ENCODE data around the gene ZNF2.

DNA sequence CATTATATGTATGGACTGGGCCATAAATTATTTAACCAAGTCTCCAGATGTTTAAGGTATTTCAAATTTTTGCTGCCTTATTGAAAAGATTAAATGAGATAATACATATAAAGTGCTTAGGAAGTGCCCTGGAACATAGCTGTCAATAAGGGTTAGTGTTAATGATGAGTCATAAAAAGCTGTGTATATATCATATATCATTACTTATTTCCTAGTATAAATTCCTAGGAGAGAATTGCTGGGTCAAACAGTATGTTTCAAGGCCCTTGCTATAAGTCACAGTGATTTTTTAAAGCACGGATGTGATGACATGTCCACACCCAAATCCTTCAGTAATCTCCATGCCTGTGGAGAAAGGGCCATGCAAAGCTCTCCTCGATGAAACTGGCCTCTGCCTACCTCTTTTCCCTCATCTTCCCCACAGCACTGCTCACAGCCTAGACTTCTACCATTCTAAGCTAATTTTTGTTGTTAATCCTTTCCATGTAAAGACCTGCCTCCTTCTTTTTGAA is 8.5 kb downstream of the ZNF2 start:
- TF ChIP-seq, protein P1, sequence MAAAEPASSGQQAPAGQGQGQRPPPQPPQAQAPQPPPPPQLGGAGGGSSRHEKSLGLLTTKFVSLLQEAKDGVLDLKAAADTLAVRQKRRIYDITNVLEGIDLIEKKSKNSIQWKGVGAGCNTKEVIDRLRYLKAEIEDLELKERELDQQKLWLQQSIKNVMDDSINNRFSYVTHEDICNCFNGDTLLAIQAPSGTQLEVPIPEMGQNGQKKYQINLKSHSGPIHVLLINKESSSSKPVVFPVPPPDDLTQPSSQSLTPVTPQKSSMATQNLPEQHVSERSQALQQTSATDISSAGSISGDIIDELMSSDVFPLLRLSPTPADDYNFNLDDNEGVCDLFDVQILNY (CRISPR knock-in tag; IDR thresholded peaks at IDR 0.05) = no peak
- TF ChIP-seq ZBTB21 (CRISPR knock-in tag; IDR thresholded peaks at IDR 0.05; ENCODE audit: borderline replicate concordance) (no peak), TEAD1 (CRISPR knock-in tag; IDR thresholded peaks at IDR 0.05) (no peak), ZNF416 (CRISPR knock-in tag; IDR thresholded peaks at IDR 0.05) (no peak), GABPB1 (CRISPR knock-in tag; IDR thresholded peaks at IDR 0.05) (no peak)
- TF ChIP-seq, protein P2, sequence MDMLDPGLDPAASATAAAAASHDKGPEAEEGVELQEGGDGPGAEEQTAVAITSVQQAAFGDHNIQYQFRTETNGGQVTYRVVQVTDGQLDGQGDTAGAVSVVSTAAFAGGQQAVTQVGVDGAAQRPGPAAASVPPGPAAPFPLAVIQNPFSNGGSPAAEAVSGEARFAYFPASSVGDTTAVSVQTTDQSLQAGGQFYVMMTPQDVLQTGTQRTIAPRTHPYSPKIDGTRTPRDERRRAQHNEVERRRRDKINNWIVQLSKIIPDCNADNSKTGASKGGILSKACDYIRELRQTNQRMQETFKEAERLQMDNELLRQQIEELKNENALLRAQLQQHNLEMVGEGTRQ (CRISPR knock-in tag; IDR thresholded peaks at IDR 0.05) = no peak
- TF ChIP-seq, protein P3, sequence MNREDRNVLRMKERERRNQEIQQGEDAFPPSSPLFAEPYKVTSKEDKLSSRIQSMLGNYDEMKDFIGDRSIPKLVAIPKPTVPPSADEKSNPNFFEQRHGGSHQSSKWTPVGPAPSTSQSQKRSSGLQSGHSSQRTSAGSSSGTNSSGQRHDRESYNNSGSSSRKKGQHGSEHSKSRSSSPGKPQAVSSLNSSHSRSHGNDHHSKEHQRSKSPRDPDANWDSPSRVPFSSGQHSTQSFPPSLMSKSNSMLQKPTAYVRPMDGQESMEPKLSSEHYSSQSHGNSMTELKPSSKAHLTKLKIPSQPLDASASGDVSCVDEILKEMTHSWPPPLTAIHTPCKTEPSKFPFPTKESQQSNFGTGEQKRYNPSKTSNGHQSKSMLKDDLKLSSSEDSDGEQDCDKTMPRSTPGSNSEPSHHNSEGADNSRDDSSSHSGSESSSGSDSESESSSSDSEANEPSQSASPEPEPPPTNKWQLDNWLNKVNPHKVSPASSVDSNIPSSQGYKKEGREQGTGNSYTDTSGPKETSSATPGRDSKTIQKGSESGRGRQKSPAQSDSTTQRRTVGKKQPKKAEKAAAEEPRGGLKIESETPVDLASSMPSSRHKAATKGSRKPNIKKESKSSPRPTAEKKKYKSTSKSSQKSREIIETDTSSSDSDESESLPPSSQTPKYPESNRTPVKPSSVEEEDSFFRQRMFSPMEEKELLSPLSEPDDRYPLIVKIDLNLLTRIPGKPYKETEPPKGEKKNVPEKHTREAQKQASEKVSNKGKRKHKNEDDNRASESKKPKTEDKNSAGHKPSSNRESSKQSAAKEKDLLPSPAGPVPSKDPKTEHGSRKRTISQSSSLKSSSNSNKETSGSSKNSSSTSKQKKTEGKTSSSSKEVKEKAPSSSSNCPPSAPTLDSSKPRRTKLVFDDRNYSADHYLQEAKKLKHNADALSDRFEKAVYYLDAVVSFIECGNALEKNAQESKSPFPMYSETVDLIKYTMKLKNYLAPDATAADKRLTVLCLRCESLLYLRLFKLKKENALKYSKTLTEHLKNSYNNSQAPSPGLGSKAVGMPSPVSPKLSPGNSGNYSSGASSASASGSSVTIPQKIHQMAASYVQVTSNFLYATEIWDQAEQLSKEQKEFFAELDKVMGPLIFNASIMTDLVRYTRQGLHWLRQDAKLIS (CRISPR knock-in tag; IDR thresholded peaks at IDR 0.05; ENCODE audit: borderline replicate concordance) = no peak
